ENCODE data around the gene LILRB5. TPM values are rescaled to one million over a fixed set of nuclear protein-coding genes. Genes with fewer than 3 reads are reported as not detected.
"Not testable (repeated sequence)": the region's sequence is repeated elsewhere in the genome, so short reads cannot be mapped to it uniquely, and the experiment has no call there.

The LILRB5 gene
- total and polyA plus RNA-seq, 9 donors, result 1.8 to 10.6 (median 3.1) TPM

GRCh38 chr19:54275951-54276350, 18.9 kb upstream of the LILRB5 start:
- Histone ChIP-seq H3K4me3 (no peak overlapping the region), H3K4me1 (ENCODE audit: insufficient read depth) (no peaks in the 10 kb centered on the region), H3K9me3 (no peaks in the 10 kb centered on the region), H3K27ac (no peak overlapping the region), H3K36me3 (no peaks in the 10 kb centered on the region), H3K27me3 (no peaks in the 10 kb centered on the region)
- 28 to 46% (median 43%) methylated on average over 6 to 9 of the region's 9 CpGs for WGBS, 3 donors
- no peak for DNase-seq
- TF ChIP-seq CTCF (IDR thresholded peaks at IDR 0.05), result no peak
- TF ChIP-seq EP300 (IDR thresholded peaks at IDR 0.05), result no peak
- TF ChIP-seq POLR2A (IDR thresholded peaks at IDR 0.05), result no peak
- intact Hi-C loops (cut with DNase I), result no loop called here

- H3K36me3 ChIP-seq; H3K9me3 ChIP-seq; H3K4me3 ChIP-seq; H3K27ac ChIP-seq; H3K27me3 ChIP-seq; DNase-seq; H3K4me1 ChIP-seq (ENCODE audit: insufficient read depth); intact Hi-C loops (cut with DNase I): not testable (repeated sequence)
- WGBS, 3 donors, result 30 to 37% (median 37%) methylated on average over 6 to 9 of the region's 9 CpGs
These were observed 17.4 kb upstream of the LILRB5 start for GRCh38 chr19:54274516-54274915.

- WGBS, 3 donors, result 34 to 50% (median 44%) methylated on average over 3 of the region's 3 CpGs
- Histone ChIP-seq H3K4me3 (no peak overlapping the region), H3K27ac (no peak overlapping the region), H3K9me3 (no peaks in the 10 kb centered on the region), H3K27me3 (no peaks in the 10 kb centered on the region), H3K36me3 (no peaks in the 10 kb centered on the region), H3K4me1 (ENCODE audit: insufficient read depth) (no peaks in the 10 kb centered on the region)
- no peak for DNase-seq
- intact Hi-C loops (cut with DNase I), result no loop called here
- TF ChIP-seq CTCF (IDR thresholded peaks at IDR 0.05) (no peak), EP300 (IDR thresholded peaks at IDR 0.05) (no peak), POLR2A (IDR thresholded peaks at IDR 0.05) (no peak)
These were observed 16.7 kb upstream of the LILRB5 start for GRCh38 chr19:54273821-54274220.

GRCh38 chr19:54272181-54272580, 15.1 kb upstream of the LILRB5 start:
- not testable (repeated sequence) for DNase-seq

GRCh38 chr19:54271587-54271986, 14.5 kb upstream of the LILRB5 start:
- DNase-seq; H3K36me3 ChIP-seq; H3K27ac ChIP-seq; intact Hi-C loops (cut with DNase I); H3K4me3 ChIP-seq; H3K4me1 ChIP-seq (ENCODE audit: insufficient read depth); H3K9me3 ChIP-seq; H3K27me3 ChIP-seq: not testable (repeated sequence)
- 50 to 70% (median 61%) methylated on average over 4 of the region's 4 CpGs for WGBS, 3 donors

More at GRCh38 chr19:54272181-54272580, 15.1 kb upstream of the LILRB5 start:
- H3K27ac ChIP-seq; H3K27me3 ChIP-seq; H3K4me1 ChIP-seq (ENCODE audit: insufficient read depth); H3K9me3 ChIP-seq; intact Hi-C loops (cut with DNase I); H3K4me3 ChIP-seq; H3K36me3 ChIP-seq: not testable (repeated sequence)
- 57 to 82% (median 61%) methylated on average over 5 of the region's 5 CpGs for WGBS, 3 donors

- TF ChIP-seq EP300 (IDR thresholded peaks at IDR 0.05), result no peak
- no peak for TF ChIP-seq CTCF (IDR thresholded peaks at IDR 0.05)
- no peak for TF ChIP-seq POLR2A (IDR thresholded peaks at IDR 0.05)
- H3K9me3 ChIP-seq, result no peaks in the 10 kb centered on the region
- DNase-seq, result no peak
- H3K27ac ChIP-seq, result no peak overlapping the region
- H3K4me3 ChIP-seq, result no peak overlapping the region
- intact Hi-C loops (cut with DNase I), result no loop called here
- 68 to 73% (median 71%) methylated on average over 8 of the region's 8 CpGs for WGBS, 3 donors
- no peaks in the 10 kb centered on the region for H3K4me1 ChIP-seq (ENCODE audit: insufficient read depth)
- no peaks in the 10 kb centered on the region for H3K27me3 ChIP-seq
- no peaks in the 10 kb centered on the region for H3K36me3 ChIP-seq
These were observed 14.0 kb upstream of the LILRB5 start for GRCh38 chr19:54271106-54271505.
